Neural cell (in vitro differentiated cells): ENCODE results near the gene KIFBP. TPM values are rescaled to one million over a fixed set of nuclear protein-coding genes. Genes with fewer than 3 reads are reported as not detected.
A peak's percentile ranks its signal among the peaks of the same experiment; 100 is the strongest.

Experiments
- H2AFZ ChIP-seq: fragments of 200-600, 300-800 bp; sonication (generic), shearing (Covaris generic); 2 replicates; pipeline ENCODE4 v1.6.0; 2014; ENCODE audit warnings: low read depth, mild to moderate bottlenecking, antibody characterized with exemption, low read length, moderate library complexity
- H3F3A ChIP-seq: fragments of 200-600 bp; shearing (Covaris generic); 2 replicates; pipeline ENCODE4 v1.6.1; 2016; ENCODE audit warnings: mild to moderate bottlenecking, moderate library complexity, mixed read lengths, antibody characterized with exemption, low read length; ENCODE audit not compliant: insufficient read depth, poor library complexity, severe bottlenecking
- H3K27ac ChIP-seq: fragments of 200-600, 300-800 bp; sonication (generic), shearing (Covaris generic); 2 replicates; pipeline ENCODE4 v1.5.1; 2014; ENCODE audit warnings: mild to moderate bottlenecking, low read length, moderate library complexity
- H3K27me3 ChIP-seq: fragments of 300-800, 200-600 bp; sonication (generic), shearing (Covaris generic); 2 replicates; pipeline ENCODE4 v1.6.0; 2014; ENCODE audit warnings: mild to moderate bottlenecking, low read depth, low read length, moderate library complexity; ENCODE audit not compliant: insufficient read depth
- H3K36me3 ChIP-seq: fragments of 300-800, 200-600 bp; sonication (generic), shearing (Covaris generic); 2 replicates; pipeline ENCODE4 v1.5.1; 2014; ENCODE audit warnings: mild to moderate bottlenecking, antibody characterized with exemption, low read length, moderate library complexity; ENCODE audit not compliant: insufficient read depth
- H3K4me2 ChIP-seq: fragments of 300-800, 200-600 bp; sonication (generic), shearing (Covaris generic); 2 replicates; pipeline ENCODE4 v1.6.0; 2014; ENCODE audit warnings: mild to moderate bottlenecking, low read length
- H3K4me3 ChIP-seq: fragments of 300-800, 200-600 bp; sonication (generic), shearing (Covaris generic); 2 replicates; pipeline ENCODE4 v1.5.1; 2014; ENCODE audit warnings: mild to moderate bottlenecking, low read length, moderate library complexity
- H3K79me2 ChIP-seq: fragments of 200-600 bp; shearing (Covaris generic); replicated peaks from 2 replicates; pipeline ENCODE4 v1.6.0; 2014; ENCODE audit warnings: mild to moderate bottlenecking, low read length, moderate library complexity; ENCODE audit not compliant: insufficient read depth
- H3K9ac ChIP-seq: fragments of 300-800, 200-600 bp; sonication (generic), shearing (Covaris generic); 2 replicates; pipeline ENCODE4 v1.6.1; 2016; ENCODE audit warnings: mild to moderate bottlenecking, low read length, mixed read lengths
- H3K9me2 ChIP-seq: fragments of 200-600 bp; shearing (Covaris generic); 2 replicates; pipeline ENCODE4 v1.6.1; 2016; ENCODE audit warnings: mild to moderate bottlenecking, low read length, mixed read lengths; ENCODE audit not compliant: insufficient read depth
- H3K9me3 ChIP-seq: fragments of 200-600, 300-800 bp; sonication (generic), shearing (Covaris generic); 2 replicates; pipeline ENCODE4 v1.6.1; 2016; ENCODE audit warnings: mild to moderate bottlenecking, mixed run types, low read length, moderate library complexity, mixed read lengths
- H4K20me1 ChIP-seq: fragments of 200-600 bp; shearing (Covaris generic); 2 replicates; pipeline ENCODE4 v1.6.1; 2016; ENCODE audit warnings: mild to moderate bottlenecking, mixed run types; ENCODE audit not compliant: insufficient read depth
- POLR2AphosphoS5 ChIP-seq: IDR thresholded peaks from 2 replicates; pipeline ENCODE4 v1.6.1; 2012
- RAD21 ChIP-seq: fragments of 450-650 bp; conservative IDR thresholded peaks from 2 replicates; pipeline ENCODE4 v1.6.1; 2014; ENCODE audit warnings: antibody characterized with exemption, mild to moderate bottlenecking, moderate library complexity
- polyA plus RNA-seq: library from polyadenylated mRNA; depleted of rRNA; stranded (reverse); fragments of >200 nt; gene quantifications from 2 replicates; pipeline ENCODE4 v1.2.3, GENCODE V29; 2014
- TF ChIP-seq, protein P1 (sequence below): fragments of 450-650 bp; IDR thresholded peaks from 2 replicates; pipeline ENCODE4 v1.5.1; 2014; ENCODE audit warnings: antibody characterized with exemption, mild to moderate bottlenecking, moderate library complexity; ENCODE audit not compliant: poor library complexity, severe bottlenecking
- TF ChIP-seq, protein P2 (sequence below): IDR thresholded peaks from 2 replicates; pipeline ENCODE4 v1.6.1; 2012; ENCODE audit warnings: borderline replicate concordance

Gene KIFBP
- polyA plus RNA-seq, 1 donor from 2014 or later = 76.9 TPM

DNA sequence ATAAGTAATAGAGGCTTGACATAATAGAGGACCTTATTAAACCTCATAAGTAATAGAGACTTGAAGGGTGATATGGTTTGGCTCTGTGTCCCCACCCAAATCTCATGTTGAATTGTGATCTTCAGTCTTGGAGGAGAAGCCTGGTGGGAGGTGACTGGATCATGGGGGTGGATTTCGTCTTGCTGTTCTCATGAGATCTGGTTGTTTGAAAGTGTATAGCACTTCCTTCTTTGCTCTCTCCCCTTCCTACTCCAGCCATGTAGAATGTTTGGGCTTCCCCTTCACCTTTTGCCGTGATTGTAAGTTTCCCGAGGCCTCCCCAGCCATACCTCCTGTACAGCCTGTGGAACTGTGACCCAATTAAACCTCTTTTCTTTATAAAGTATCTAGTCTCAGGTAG, 8.6 kb downstream of the KIFBP start:
- no peak overlapping the region for H3K4me3 ChIP-seq
- no peaks in the 10 kb centered on the region for H3F3A ChIP-seq
- H3K27me3 ChIP-seq = no peaks in the 10 kb centered on the region
- H3K9me3 ChIP-seq = no peaks in the 10 kb centered on the region
- H3K9me2 ChIP-seq = no peaks in the 10 kb centered on the region
- no peaks in the 10 kb centered on the region for H4K20me1 ChIP-seq
- H3K4me2 ChIP-seq = no peak overlapping the region
- H3K79me2 ChIP-seq = peaks cover 48% of the 10 kb centered on the region
- H3K9ac ChIP-seq = no peak overlapping the region
- H3K27ac ChIP-seq = no peak overlapping the region
- no peak for TF ChIP-seq RAD21
- TF ChIP-seq, protein P1, sequence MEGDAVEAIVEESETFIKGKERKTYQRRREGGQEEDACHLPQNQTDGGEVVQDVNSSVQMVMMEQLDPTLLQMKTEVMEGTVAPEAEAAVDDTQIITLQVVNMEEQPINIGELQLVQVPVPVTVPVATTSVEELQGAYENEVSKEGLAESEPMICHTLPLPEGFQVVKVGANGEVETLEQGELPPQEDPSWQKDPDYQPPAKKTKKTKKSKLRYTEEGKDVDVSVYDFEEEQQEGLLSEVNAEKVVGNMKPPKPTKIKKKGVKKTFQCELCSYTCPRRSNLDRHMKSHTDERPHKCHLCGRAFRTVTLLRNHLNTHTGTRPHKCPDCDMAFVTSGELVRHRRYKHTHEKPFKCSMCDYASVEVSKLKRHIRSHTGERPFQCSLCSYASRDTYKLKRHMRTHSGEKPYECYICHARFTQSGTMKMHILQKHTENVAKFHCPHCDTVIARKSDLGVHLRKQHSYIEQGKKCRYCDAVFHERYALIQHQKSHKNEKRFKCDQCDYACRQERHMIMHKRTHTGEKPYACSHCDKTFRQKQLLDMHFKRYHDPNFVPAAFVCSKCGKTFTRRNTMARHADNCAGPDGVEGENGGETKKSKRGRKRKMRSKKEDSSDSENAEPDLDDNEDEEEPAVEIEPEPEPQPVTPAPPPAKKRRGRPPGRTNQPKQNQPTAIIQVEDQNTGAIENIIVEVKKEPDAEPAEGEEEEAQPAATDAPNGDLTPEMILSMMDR = no peak
- no peak overlapping the region for H2AFZ ChIP-seq
- no peaks in the 10 kb centered on the region for H3K36me3 ChIP-seq

DNA sequence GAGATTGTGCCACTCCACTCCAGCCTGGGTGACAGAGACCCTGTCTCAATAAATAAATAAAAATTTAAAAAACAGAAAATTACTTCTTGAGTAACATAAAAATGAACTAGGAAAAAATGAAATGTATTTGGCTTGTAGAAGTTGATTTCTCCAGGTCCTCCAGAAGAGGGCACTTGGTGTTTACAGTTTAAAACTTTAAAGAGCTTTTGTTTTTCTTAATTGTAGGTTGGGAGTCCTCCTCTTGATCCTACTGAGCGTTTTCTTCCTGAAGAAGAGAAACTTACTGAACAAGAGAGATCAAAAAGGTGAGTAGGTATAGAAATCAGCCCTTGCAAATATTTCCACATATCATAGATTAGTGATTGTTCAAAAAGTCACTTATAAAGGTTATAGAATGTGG, 16.2 kb downstream of the KIFBP start:
- Histone ChIP-seq H2AFZ (no peak overlapping the region), H3K4me2 (no peak overlapping the region), H3K27ac (no peak overlapping the region)

More for the DNA sequence above, 16.2 kb downstream of the KIFBP start:
- TF ChIP-seq POLR2AphosphoS5 (no peak), RAD21 (peak; percentile 36)
- TF ChIP-seq, protein P2, sequence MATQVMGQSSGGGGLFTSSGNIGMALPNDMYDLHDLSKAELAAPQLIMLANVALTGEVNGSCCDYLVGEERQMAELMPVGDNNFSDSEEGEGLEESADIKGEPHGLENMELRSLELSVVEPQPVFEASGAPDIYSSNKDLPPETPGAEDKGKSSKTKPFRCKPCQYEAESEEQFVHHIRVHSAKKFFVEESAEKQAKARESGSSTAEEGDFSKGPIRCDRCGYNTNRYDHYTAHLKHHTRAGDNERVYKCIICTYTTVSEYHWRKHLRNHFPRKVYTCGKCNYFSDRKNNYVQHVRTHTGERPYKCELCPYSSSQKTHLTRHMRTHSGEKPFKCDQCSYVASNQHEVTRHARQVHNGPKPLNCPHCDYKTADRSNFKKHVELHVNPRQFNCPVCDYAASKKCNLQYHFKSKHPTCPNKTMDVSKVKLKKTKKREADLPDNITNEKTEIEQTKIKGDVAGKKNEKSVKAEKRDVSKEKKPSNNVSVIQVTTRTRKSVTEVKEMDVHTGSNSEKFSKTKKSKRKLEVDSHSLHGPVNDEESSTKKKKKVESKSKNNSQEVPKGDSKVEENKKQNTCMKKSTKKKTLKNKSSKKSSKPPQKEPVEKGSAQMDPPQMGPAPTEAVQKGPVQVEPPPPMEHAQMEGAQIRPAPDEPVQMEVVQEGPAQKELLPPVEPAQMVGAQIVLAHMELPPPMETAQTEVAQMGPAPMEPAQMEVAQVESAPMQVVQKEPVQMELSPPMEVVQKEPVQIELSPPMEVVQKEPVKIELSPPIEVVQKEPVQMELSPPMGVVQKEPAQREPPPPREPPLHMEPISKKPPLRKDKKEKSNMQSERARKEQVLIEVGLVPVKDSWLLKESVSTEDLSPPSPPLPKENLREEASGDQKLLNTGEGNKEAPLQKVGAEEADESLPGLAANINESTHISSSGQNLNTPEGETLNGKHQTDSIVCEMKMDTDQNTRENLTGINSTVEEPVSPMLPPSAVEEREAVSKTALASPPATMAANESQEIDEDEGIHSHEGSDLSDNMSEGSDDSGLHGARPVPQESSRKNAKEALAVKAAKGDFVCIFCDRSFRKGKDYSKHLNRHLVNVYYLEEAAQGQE = no peak
- TF ChIP-seq, protein P1 = peak; percentile 34
- H4K20me1 ChIP-seq = no peaks in the 10 kb centered on the region
- no peaks in the 10 kb centered on the region for H3K27me3 ChIP-seq
- no peak overlapping the region for H3K4me3 ChIP-seq
- no peaks in the 10 kb centered on the region for H3K79me2 ChIP-seq
- no peak overlapping the region for H3K9ac ChIP-seq
- H3F3A ChIP-seq = no peaks in the 10 kb centered on the region
- H3K9me3 ChIP-seq = no peaks in the 10 kb centered on the region
- H3K36me3 ChIP-seq = peaks cover 5% of the 10 kb centered on the region
- H3K9me2 ChIP-seq = no peaks in the 10 kb centered on the region
